ENCODE measurements around the gene RASEF.
"Not testable (repeated sequence)": the region's sequence is repeated elsewhere in the genome, so short reads cannot be mapped to it uniquely, and the experiment has no call there.

Gene RASEF

DNA sequence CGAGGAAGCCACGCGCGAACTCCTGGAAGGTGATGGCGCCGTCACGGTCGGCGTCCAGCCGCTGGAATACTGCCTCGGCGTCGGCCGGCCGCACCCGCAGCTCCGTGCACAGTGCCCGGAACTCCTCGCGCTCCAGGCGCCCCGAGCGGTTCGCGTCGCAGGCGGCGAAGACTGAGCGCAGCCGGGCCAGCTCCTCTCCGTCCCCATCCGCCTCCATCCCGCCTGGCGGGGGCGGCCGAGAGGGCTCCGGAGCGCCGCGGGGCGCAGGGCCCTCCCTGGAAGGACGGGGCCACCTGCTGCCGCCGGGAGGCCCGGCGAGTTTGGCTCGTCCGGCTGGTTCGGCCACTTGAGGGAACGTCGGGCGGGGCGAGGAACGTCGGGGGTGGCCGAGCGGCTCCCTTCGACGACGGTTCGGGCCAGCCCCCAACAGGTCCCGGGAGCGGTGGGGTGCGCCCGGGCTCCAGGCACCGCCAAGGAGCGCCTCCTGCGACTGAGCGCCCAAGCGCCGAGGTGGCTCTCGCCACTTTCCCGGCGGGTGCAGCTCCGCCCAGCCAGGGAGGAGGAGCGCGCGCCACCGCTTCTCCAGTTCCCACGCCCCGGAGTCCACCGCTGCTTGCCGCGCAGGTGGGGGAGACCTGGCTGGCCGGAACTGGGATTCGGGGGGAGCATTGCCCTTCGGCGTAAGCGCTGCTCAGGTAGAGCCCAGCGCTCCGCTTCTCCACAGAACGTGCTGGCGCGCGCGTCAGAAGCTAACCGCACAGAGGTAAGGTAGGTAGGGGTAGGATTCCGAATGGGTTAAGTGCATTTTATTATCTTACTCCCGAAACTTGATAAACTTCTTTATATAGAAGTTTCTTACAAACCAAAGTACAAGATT is at the start of gene RASEF:
Gene RASEF (minus strand): TSS at position 492 of the 877 bp plus-strand sequence. CDS start 275 bp downstream, at position 217.
- DNase-seq, result no peak

DNA sequence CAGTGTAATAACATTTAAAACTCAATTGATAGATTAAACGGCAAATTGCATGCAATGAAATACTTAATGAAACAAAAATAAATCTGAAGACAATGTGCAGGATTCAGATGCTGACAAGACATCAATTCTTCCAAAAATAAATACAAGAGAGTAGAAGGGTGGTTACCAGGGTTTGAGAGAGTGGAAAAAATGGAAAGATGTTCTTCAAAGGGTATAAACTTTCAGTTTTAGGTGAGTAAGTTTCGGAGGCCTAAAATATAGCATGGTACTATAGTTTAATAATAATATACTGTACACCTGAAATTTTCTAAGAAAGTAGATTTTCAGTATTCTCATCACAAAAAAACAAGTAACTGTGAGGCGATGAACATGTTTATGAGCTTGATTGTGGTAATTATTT is 48.2 kb upstream of the RASEF start:
- DNase-seq, result no peak

- DNase-seq, result no peak
Measured at GRCh38 chr9:83109296-83109695, 46.4 kb upstream of the RASEF start.

- no peak for DNase-seq
Measured at GRCh38 chr9:83108208-83108607, 45.3 kb upstream of the RASEF start.

DNA sequence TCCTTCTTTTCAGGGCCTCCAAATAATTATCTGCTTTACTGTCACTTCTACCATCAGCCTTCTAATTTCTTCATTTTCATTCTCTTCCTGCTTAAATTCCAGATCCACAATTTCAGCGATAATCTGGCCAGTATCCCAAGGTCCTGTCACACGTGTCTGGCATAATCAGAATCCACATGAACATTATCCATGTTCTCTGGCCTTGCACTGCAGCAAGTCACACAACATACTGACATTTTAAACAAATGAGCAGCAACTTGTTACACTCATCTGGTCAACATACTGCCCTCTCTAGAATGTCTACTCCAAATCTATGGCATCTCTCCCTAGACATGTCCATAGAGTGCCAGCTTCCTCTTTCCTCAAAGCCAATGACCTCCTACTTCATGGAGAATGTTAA is 43.8 kb upstream of the RASEF start:
- DNase-seq, result no peak

- DNase-seq, result no peak
Measured at GRCh38 chr9:83106263-83106662, 43.3 kb upstream of the RASEF start.

GRCh38 chr9:83097633-83098032 is 34.7 kb upstream of the RASEF start:
- DNase-seq, result no peak

- DNase-seq, result not testable (repeated sequence)
Measured at GRCh38 chr9:83093311-83093710, 30.4 kb upstream of the RASEF start.

GRCh38 chr9:83081846-83082245 is 18.9 kb upstream of the RASEF start:
- DNase-seq, result no peak

DNA sequence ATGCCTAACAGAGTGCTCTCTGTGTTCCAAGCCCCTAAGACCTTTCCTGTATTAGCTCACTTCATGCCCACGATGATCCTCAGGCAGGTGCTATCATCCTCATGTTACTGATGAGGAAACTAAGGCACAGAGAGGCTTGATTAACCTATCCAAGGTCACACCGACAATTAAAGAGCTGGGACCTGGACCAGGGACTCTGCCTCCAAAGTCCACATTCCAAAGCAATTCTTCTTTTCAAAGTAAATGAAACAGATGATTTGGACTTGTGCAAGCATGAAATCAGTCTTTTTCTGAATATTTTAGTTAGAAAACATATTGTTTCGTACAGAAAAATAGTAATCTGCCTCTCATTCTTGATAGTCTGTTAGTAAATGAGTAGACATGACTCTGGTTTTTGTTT is 18.1 kb upstream of the RASEF start:
- no peak for DNase-seq

- not testable (repeated sequence) for DNase-seq
Measured at GRCh38 chr9:83075932-83076331, 13.0 kb upstream of the RASEF start.

GRCh38 chr9:83072498-83072897 is 9.6 kb upstream of the RASEF start:
- not testable (repeated sequence) for DNase-seq

DNA sequence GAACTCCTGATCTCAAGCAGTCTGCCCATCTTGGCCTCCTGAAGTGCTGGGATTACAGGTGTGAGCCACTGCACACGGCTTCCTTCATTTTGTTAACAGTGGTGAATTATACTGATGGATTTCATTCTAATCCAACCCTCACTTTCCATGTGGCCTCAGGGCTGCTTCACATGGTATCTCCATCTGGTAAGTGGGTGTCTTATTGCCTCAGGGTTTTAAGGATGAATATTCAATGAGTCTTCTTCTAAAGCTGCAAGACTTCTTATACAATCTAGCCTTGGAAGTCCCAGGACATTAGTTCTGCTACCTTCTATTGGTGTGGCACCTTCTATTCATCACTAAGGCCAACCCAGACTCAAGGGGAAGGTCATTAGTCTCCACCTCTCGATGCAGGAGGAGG is 8.7 kb upstream of the RASEF start:
- DNase-seq, result no peak

DNA sequence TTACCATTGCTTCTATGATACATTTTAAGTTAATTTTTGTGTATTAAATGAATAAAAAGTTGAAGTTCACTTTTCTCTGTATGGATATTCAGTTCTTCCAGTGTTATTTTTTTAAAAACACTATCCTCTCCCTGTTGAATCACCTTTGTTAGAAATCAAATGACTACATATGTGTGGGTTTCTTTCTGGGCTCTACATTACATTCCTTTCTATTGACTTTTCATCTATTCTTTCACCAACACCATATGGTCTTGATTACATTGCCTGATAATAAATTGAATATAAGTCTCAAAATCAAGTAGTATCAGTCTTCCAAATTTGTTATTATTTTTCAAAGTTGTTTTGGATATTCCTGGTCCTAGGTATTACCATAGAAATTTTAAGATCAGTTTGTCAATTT is 7.3 kb upstream of the RASEF start:
- DNase-seq, result no peak

- no peak for DNase-seq
Measured at GRCh38 chr9:83069651-83070050, 6.7 kb upstream of the RASEF start.

DNA sequence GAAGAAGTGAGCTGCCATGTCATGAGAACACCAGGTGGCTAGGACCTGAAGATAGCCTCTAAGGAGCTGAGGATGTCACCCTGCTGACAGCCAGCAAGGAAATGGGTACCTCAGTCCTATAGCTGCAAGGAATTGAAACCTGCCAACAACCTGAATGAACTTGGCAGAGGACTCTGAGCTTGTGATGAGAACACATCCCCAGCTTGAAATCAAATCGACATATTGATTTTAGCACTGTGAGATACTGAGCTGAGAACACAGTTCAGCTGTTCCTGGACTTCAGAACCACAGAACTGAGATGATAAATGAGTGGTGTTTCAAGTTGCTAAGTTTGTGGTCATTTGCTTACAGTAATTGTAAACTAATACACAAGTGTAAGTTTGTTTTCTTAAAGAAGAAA is 5.5 kb upstream of the RASEF start:
- no peak for DNase-seq

DNA sequence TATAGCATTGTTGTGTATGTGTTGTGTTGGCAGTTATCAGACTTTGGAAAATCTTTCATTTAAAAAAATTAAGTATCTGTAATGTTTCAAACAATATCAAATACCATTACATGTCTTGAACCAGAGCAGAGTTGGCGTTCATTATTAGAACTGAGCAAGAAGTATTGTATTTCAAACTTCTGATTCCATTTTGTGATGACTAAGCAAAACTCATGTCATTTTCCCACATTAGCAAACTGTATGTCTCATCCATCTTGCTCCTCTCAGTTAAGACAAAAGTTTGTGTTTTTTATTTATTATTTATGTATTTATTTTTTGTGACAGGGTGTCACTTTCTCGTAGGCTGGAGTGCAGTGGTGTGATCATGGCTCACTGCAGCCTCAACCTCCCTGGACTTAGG is 4.6 kb upstream of the RASEF start:
- DNase-seq, result no peak

GRCh38 chr9:83066771-83067170 is 3.8 kb upstream of the RASEF start:
- DNase-seq, result no peak

DNA sequence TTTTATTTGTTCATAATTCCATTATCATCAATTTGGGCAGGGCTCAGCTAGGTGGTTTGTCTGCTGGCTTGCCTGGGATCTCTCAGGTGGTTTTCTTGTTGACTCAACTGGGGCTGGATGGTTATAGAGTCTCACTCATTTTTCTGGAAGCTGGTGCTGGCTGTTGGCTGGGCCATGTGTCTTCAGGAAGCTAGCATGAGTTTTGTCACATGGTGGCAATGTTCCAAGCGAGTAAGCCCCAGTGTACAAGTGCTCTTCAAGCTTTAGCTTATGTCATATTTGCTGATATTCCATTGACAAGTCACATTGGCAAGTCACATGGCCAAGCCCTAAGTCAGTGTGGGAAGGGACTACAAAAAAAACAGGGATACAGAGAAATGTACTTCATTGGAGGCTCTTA is 2.3 kb upstream of the RASEF start:
- DNase-seq, result no peak

DNA sequence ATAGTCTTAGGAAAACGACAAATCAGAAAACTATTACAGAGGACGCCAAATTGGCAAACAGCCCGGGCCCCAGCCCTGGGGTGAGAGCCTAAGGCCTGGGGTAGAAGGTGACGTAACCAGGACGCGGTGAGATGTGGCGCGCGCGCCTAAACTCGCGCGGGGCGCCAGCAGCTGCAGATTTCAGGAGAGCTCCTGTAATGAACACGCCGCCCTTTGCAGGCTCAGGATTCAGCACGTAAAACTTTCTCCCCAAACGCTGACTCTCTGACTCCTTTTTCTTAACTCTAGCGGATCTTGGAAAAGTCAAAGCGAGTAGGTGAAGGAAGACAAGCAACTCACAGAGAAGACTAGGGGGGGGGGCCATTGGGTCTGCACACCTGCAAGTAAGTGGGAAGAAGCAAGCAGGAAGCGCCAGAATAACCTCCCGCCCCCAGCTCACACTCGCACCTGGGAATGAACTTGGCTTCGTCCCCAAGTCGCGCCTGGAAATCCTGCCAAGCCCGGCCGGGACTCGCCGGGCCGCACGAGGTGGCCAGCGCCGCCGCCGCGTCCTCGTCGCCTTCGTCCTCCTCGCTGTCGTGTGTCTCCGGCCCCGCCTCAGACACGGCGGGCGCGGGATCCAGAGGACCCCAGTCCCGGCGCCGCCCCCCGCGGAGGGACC is 822 bp downstream of the RASEF start:
- DNase-seq, result no peak

GRCh38 chr9:83061036-83061435 is 1.9 kb downstream of the RASEF start:
- DNase-seq, result no peak

DNA sequence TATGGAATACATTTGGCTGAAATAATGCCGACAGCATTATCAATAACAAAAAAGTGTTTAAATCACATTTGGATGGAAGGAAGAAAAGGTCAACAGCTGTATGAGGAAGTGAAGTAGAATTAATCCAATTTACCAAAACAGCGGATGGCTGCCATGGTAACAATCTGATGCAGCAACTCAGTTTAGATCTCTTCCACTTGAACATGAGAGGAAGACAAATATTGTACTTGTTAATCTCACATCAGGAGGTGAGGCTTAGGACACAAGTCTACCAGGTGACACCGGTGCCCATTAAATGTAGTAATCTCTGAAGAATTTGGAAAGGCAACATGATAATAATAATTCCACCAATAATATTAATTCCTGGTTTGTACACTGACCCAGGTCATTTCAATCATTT is 2.4 kb downstream of the RASEF start:
- DNase-seq, result no peak

GRCh38 chr9:83059417-83059816 is 3.5 kb downstream of the RASEF start:
- DNase-seq, result no peak

- DNase-seq, result no peak
Measured at GRCh38 chr9:83056911-83057310, 6.0 kb downstream of the RASEF start.

Data from CD4-positive, alpha-beta T cell treated with Interferon alpha-2 for 1 hour (primary cell).